ENCODE measurements around the gene KCNQ1.

Gene KCNQ1

GRCh38 chr11:2719831-2720590 is 275.2 kb downstream of the KCNQ1 start:
- in situ Hi-C loops (cut with MboI; ENCODE audit: low sequenced_read_pairs) = no loop called here

- in situ Hi-C loops (cut with MboI; ENCODE audit: low sequenced_read_pairs) = no loop called here
Measured at GRCh38 chr11:2721210-2721916, 276.6 kb downstream of the KCNQ1 start.

- in situ Hi-C loops (cut with MboI; ENCODE audit: low sequenced_read_pairs) = no loop called here
Measured at GRCh38 chr11:2722955-2723354, 278.1 kb downstream of the KCNQ1 start.

- in situ Hi-C loops (cut with MboI; ENCODE audit: low sequenced_read_pairs) = no loop called here
Measured at GRCh38 chr11:2724104-2724503, 279.3 kb downstream of the KCNQ1 start.

GRCh38 chr11:2724653-2725367 is 280.0 kb downstream of the KCNQ1 start:
- in situ Hi-C loops (cut with MboI; ENCODE audit: low sequenced_read_pairs) = no loop called here

- in situ Hi-C loops (cut with MboI; ENCODE audit: low sequenced_read_pairs) = no loop called here
Measured at GRCh38 chr11:2725368-2726300, 280.8 kb downstream of the KCNQ1 start.

- in situ Hi-C loops (cut with MboI; ENCODE audit: low sequenced_read_pairs) = no loop called here
Measured at GRCh38 chr11:2726964-2727363, 282.2 kb downstream of the KCNQ1 start.

- in situ Hi-C loops (cut with MboI; ENCODE audit: low sequenced_read_pairs) = no loop called here
Measured at GRCh38 chr11:2728128-2728662, 283.4 kb downstream of the KCNQ1 start.

GRCh38 chr11:2728663-2729332 is 284.0 kb downstream of the KCNQ1 start:
- in situ Hi-C loops (cut with MboI; ENCODE audit: low sequenced_read_pairs) = no loop called here

GRCh38 chr11:2729841-2730240 is 285.0 kb downstream of the KCNQ1 start:
- in situ Hi-C loops (cut with MboI; ENCODE audit: low sequenced_read_pairs) = no loop called here

- in situ Hi-C loops (cut with MboI; ENCODE audit: low sequenced_read_pairs) = no loop called here
Measured at GRCh38 chr11:2730272-2731129, 285.7 kb downstream of the KCNQ1 start.

- in situ Hi-C loops (cut with MboI; ENCODE audit: low sequenced_read_pairs) = no loop called here
Measured at GRCh38 chr11:2731130-2732125, 286.6 kb downstream of the KCNQ1 start.

GRCh38 chr11:2732261-2732939 is 287.6 kb downstream of the KCNQ1 start:
- in situ Hi-C loops (cut with MboI; ENCODE audit: low sequenced_read_pairs) = no loop called here

- in situ Hi-C loops (cut with MboI; ENCODE audit: low sequenced_read_pairs) = no loop called here
Measured at GRCh38 chr11:2732940-2733628, 288.3 kb downstream of the KCNQ1 start.

- in situ Hi-C loops (cut with MboI; ENCODE audit: low sequenced_read_pairs) = no loop called here
Measured at GRCh38 chr11:2734181-2735052, 289.6 kb downstream of the KCNQ1 start.
